IPS-15b (cell line): ENCODE results near the gene DIAPH2.
"Not testable (repeated sequence)": the region's sequence is repeated elsewhere in the genome, so short reads cannot be mapped to it uniquely, and the experiment has no call there.

ENCODE experiments used
- H3K27me3 ChIP-seq: one replicate; pipeline ENCODE4 v1.6.1; 2013; ENCODE audit warnings: low read length; ENCODE audit not compliant: control insufficient read depth, insufficient read depth
- H3K36me3 ChIP-seq: one replicate; pipeline ENCODE4 v1.6.1; 2013; ENCODE audit warnings: low read length; ENCODE audit not compliant: control insufficient read depth, insufficient read depth
- H3K4me1 ChIP-seq: one replicate; pipeline ENCODE4 v1.6.1; 2013; ENCODE audit warnings: mild to moderate bottlenecking, low read length; ENCODE audit not compliant: control insufficient read depth, insufficient read depth
- H3K4me3 ChIP-seq: one replicate; pipeline ENCODE4 v1.5.1; 2013; ENCODE audit warnings: low read depth, low read length
- H3K9ac ChIP-seq: one replicate; pipeline ENCODE4 v1.6.1; 2013; ENCODE audit warnings: low read depth, mild to moderate bottlenecking, low read length
- H3K9me3 ChIP-seq: one replicate; pipeline ENCODE4 v1.6.1; 2013; ENCODE audit warnings: mild to moderate bottlenecking, low read length; ENCODE audit not compliant: control insufficient read depth, insufficient read depth

Gene DIAPH2

DNA sequence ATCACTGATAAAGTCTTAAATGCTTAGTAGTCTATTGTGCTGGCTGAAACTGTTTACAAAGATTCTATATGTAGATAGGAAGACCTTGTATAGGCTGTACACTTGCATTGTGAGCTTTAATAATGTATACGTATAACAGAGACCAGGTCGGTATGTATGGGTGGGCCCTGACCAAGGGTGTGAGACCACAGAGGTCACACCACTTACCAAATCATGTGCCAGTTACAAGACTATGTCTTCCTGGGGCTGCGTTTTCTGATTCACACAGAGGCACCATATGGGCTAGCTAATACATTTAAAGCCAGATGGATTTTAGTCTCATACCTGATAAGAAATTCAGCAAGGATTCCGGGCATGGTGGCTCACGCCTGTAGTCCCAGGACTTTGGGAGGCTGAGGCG lies 8.8 kb downstream of the DIAPH2 start:
- Histone ChIP-seq H3K4me3 (no peak overlapping the region), H3K4me1 (peaks cover 29% of the 10 kb centered on the region), H3K9me3 (no peaks in the 10 kb centered on the region), H3K9ac (no peak overlapping the region), H3K27me3 (no peaks in the 10 kb centered on the region), H3K36me3 (no peaks in the 10 kb centered on the region)

DNA sequence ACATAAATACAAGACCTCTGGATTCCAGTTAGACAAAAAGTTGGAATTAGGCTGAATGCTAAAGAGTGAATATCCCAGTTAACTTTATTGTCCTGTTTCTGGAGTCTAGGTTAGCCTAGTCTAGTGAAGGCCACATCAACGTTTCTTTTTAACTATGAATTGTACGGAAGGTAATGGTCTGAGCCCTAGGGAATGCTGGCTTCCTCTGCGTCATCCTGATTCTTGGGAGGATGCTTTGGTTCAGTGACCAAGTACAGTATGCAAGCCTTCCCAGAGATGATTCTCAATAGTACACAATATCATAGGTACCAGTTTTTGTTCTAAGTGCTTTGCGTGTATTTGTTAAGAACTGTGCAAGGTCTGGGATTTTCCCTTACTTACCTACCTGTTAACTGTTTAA lies 11.8 kb downstream of the DIAPH2 start:
- Histone ChIP-seq H3K9ac (no peak overlapping the region), H3K4me1 (peaks cover 4% of the 10 kb centered on the region), H3K4me3 (no peak overlapping the region), H3K27me3 (no peaks in the 10 kb centered on the region), H3K36me3 (no peaks in the 10 kb centered on the region), H3K9me3 (no peaks in the 10 kb centered on the region)

DNA sequence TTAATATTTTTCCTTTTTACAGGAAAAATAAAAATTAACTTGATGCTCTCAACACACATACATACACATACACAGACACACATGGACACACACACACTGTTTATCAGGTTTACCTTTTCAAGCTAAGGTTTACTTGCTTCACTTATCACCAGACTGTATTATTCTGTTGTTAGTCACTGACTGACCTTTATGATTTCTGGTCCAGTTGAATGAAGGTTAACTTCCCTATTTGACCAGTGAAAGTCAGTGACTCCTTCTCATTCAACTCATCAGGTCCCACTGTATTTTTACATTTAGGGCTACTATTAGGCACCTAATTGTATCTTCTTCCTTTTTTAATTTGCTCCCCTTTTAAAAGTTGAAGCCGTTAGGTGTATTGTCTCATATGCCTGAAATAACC lies 16.0 kb downstream of the DIAPH2 start:
- H3K4me3 ChIP-seq: no peak overlapping the region
- no peaks in the 10 kb centered on the region for H3K36me3 ChIP-seq
- H3K27me3 ChIP-seq: no peaks in the 10 kb centered on the region
- H3K9me3 ChIP-seq: no peaks in the 10 kb centered on the region
- no peak overlapping the region for H3K9ac ChIP-seq
- peaks cover 13% of the 10 kb centered on the region for H3K4me1 ChIP-seq

- H3K9ac ChIP-seq: no peak overlapping the region
- H3K4me3 ChIP-seq: no peak overlapping the region
- no peaks in the 10 kb centered on the region for H3K27me3 ChIP-seq
- H3K9me3 ChIP-seq: no peaks in the 10 kb centered on the region
- no peaks in the 10 kb centered on the region for H3K36me3 ChIP-seq
- peaks cover 18% of the 10 kb centered on the region for H3K4me1 ChIP-seq
Observed at GRCh38 chrX:96703379-96703778, 18.7 kb downstream of the DIAPH2 start.

GRCh38 chrX:96703816-96704215 lies 19.2 kb downstream of the DIAPH2 start:
- no peaks in the 10 kb centered on the region for H3K9me3 ChIP-seq
- H3K4me3 ChIP-seq: no peak overlapping the region
- no peaks in the 10 kb centered on the region for H3K27me3 ChIP-seq
- no peaks in the 10 kb centered on the region for H3K36me3 ChIP-seq
- H3K4me1 ChIP-seq: peaks cover 22% of the 10 kb centered on the region
- no peak overlapping the region for H3K9ac ChIP-seq

- Histone ChIP-seq H3K4me1 (peaks cover 27% of the 10 kb centered on the region), H3K4me3 (no peak overlapping the region), H3K9ac (no peak overlapping the region), H3K27me3 (no peaks in the 10 kb centered on the region), H3K36me3 (no peaks in the 10 kb centered on the region), H3K9me3 (no peaks in the 10 kb centered on the region)
Observed at GRCh38 chrX:96704629-96705028, 20.0 kb downstream of the DIAPH2 start.

DNA sequence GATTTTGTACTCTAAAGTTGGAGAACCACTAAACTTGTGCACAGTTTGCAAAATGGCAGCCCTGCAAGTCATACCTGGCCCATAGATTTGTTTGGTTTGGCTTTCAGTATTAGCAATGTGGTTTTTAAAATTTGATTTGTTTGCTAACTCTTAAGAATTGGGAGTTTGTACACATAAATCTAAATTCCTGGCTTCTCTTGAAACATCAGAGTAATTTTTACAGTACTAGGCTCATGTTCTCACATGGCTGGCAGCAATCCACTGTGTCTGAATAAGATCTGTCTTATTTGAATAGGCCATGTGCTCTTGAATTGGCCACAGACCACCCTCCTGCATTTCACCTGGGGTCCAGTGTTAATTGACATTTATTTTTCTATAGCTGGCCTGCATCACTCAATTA lies 21.3 kb downstream of the DIAPH2 start:
- no peaks in the 10 kb centered on the region for H3K9me3 ChIP-seq
- H3K4me1 ChIP-seq: peaks cover 27% of the 10 kb centered on the region
- no peak overlapping the region for H3K9ac ChIP-seq
- no peaks in the 10 kb centered on the region for H3K36me3 ChIP-seq
- no peaks in the 10 kb centered on the region for H3K27me3 ChIP-seq
- no peak overlapping the region for H3K4me3 ChIP-seq

GRCh38 chrX:96707804-96708203 lies 23.2 kb downstream of the DIAPH2 start:
- Histone ChIP-seq H3K9me3 (no peaks in the 10 kb centered on the region), H3K36me3 (no peaks in the 10 kb centered on the region), H3K9ac (no peak overlapping the region), H3K27me3 (no peaks in the 10 kb centered on the region), H3K4me3 (no peak overlapping the region), H3K4me1 (peaks cover 24% of the 10 kb centered on the region)

DNA sequence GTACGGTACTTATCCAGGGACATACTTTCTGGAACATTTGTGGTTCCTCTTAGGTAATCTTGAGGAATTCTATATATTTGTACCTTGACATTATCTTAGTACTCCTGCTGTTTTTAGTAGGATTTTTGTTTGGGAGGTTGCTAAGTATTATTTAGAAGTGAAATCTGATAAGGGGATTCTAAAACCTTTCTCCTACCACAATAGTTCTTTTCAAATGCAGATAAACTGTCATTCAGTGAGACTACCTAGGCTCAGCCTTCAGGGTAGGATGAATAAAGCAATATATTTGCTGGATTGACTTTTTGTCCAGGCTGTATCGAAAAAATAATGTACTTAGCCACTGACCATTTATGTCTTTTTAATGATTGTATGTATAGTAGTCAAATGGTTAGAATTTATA lies 25.4 kb downstream of the DIAPH2 start:
- Histone ChIP-seq H3K9me3 (no peaks in the 10 kb centered on the region), H3K4me1 (peaks cover 14% of the 10 kb centered on the region), H3K9ac (no peak overlapping the region), H3K27me3 (no peaks in the 10 kb centered on the region), H3K36me3 (no peaks in the 10 kb centered on the region), H3K4me3 (no peak overlapping the region)

DNA sequence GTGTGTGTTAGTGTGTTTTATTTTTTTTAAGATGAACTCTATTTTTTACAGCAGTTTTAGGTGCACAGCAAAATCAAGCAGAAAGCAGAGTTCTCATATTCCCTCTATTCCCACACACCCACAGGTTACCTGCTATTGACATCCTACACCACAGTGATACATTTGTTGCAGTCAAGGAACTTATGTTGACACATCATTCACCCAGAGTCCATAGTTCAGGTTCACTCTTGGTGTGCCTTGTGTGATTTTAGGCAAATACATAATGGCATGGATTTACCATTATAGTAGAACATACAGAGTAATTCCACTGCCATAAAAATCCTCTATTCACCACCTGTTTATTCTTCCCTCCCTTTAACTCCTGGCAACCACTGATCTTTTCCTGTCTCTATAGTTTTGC lies 28.7 kb downstream of the DIAPH2 start:
- Histone ChIP-seq H3K4me3 (no peak overlapping the region), H3K27me3 (no peaks in the 10 kb centered on the region), H3K4me1 (peaks cover 10% of the 10 kb centered on the region), H3K9me3 (no peaks in the 10 kb centered on the region), H3K36me3 (no peaks in the 10 kb centered on the region), H3K9ac (no peak overlapping the region)

- not testable (repeated sequence) for H3K9ac ChIP-seq, H3K27me3 ChIP-seq, H3K36me3 ChIP-seq, H3K4me1 ChIP-seq, H3K4me3 ChIP-seq, H3K9me3 ChIP-seq
Observed at GRCh38 chrX:96714393-96714792, 29.8 kb downstream of the DIAPH2 start.

DNA sequence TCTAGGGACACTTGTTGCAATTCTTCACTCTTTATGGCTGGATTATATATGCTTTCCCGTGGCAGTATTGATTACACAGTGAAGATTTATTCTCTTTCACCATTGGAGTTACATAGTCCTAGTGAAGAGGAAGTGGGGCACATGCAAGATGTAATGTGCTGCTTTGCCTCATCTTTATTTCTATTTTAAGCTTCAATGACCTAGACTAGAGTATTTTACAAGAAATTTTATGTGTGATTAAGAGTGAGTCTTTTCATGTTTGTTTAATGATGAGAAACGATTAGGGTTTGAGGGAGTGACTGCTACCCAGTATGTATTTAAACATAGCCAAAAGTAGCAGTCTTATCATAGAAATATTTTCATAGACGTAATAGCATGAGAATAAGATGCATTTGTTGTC lies 30.8 kb downstream of the DIAPH2 start:
- no peaks in the 10 kb centered on the region for H3K4me1 ChIP-seq
- H3K9me3 ChIP-seq: no peaks in the 10 kb centered on the region
- no peak overlapping the region for H3K9ac ChIP-seq
- H3K36me3 ChIP-seq: no peaks in the 10 kb centered on the region
- no peak overlapping the region for H3K4me3 ChIP-seq
- no peaks in the 10 kb centered on the region for H3K27me3 ChIP-seq
